Type B pancreatic cell (in vitro differentiated cells): ENCODE measurements around the gene RAI14. TPM values are rescaled to one million over a fixed set of nuclear protein-coding genes. Genes with fewer than 3 reads are reported as not detected.
"Not testable (repeated sequence)": the region's sequence is repeated elsewhere in the genome, so short reads cannot be mapped to it uniquely, and the experiment has no call there.

ENCODE experiments used
- DNase-seq: peaks from one replicate; pipeline ENCODE4 v3.0.0; 2021; ENCODE audit warnings: mixed read lengths; ENCODE audit not compliant: unreplicated experiment; ENCODE audit errors: extremely low spot score
- H3K27ac Mint-ChIP-seq: 2 replicates; pipeline ENCODE4 v1.8.0; 2021; ENCODE audit warnings: mild to moderate bottlenecking, mixed read lengths
- H3K27me3 Mint-ChIP-seq: 2 replicates; pipeline ENCODE4 v1.8.0; 2021; ENCODE audit warnings: mixed read lengths
- H3K36me3 Mint-ChIP-seq: 2 replicates; pipeline ENCODE4 v1.8.0; 2021; ENCODE audit warnings: mixed read lengths
- H3K4me1 Mint-ChIP-seq: one replicate; pipeline ENCODE4 v1.8.0; 2021; ENCODE audit warnings: mixed read lengths; ENCODE audit not compliant: unreplicated experiment
- H3K4me3 Mint-ChIP-seq: 2 replicates; pipeline ENCODE4 v1.8.0; 2021; ENCODE audit warnings: mild to moderate bottlenecking, mixed read lengths
- H3K9me3 Mint-ChIP-seq: 2 replicates; pipeline ENCODE4 v1.8.0; 2021; ENCODE audit warnings: mixed read lengths
- total RNA-seq: library from RNA; stranded (reverse); gene quantifications from 2 replicates; pipeline ENCODE4 v1.2.1, GENCODE V29; 2021; ENCODE audit warnings: low replicate concordance
- TF ChIP-seq, protein P1 (sequence below): fragments of 200-600 bp; sonication (generic); conservative IDR thresholded peaks from 2 replicates; pipeline ENCODE4 v1.5.0; 2021; ENCODE audit warnings: antibody characterized with exemption, mild to moderate bottlenecking

The RAI14 gene
- total RNA-seq, 1 donor from 2014 or later: 102 TPM

GRCh38 chr5:34718516-34718915 lies 62.4 kb downstream of the RAI14 start:
- TF ChIP-seq, protein P1, sequence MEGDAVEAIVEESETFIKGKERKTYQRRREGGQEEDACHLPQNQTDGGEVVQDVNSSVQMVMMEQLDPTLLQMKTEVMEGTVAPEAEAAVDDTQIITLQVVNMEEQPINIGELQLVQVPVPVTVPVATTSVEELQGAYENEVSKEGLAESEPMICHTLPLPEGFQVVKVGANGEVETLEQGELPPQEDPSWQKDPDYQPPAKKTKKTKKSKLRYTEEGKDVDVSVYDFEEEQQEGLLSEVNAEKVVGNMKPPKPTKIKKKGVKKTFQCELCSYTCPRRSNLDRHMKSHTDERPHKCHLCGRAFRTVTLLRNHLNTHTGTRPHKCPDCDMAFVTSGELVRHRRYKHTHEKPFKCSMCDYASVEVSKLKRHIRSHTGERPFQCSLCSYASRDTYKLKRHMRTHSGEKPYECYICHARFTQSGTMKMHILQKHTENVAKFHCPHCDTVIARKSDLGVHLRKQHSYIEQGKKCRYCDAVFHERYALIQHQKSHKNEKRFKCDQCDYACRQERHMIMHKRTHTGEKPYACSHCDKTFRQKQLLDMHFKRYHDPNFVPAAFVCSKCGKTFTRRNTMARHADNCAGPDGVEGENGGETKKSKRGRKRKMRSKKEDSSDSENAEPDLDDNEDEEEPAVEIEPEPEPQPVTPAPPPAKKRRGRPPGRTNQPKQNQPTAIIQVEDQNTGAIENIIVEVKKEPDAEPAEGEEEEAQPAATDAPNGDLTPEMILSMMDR: no peak
- Mint-ChIP-seq H3K36me3 (peaks cover 34% of the 10 kb centered on the region), H3K9me3 (no peaks in the 10 kb centered on the region), H3K27me3 (no peaks in the 10 kb centered on the region), H3K4me3 (no peak overlapping the region), H3K4me1 (peaks cover 27% of the 10 kb centered on the region), H3K27ac (no peak overlapping the region)
- DNase-seq: no peak

DNA sequence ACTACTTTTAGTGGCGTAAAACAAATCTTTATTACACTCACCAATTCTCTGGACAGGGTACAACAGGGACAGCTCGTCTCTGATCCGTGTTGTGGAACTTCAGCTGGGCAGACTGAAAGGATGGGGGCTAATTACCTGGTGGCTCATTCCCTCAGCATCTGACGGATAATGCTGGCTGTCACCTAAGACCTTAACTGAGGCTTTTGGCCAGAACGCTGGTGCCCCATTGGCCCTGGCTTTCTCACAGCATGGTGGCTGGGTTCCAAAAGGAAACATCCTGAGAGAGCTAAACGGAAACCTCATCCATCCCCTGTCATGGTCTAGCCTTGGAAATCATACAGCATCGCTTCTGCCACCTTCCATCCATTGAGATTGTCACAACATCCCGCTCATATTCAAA lies 62.9 kb downstream of the RAI14 start:
- peaks cover 27% of the 10 kb centered on the region for H3K4me1 Mint-ChIP-seq

DNA sequence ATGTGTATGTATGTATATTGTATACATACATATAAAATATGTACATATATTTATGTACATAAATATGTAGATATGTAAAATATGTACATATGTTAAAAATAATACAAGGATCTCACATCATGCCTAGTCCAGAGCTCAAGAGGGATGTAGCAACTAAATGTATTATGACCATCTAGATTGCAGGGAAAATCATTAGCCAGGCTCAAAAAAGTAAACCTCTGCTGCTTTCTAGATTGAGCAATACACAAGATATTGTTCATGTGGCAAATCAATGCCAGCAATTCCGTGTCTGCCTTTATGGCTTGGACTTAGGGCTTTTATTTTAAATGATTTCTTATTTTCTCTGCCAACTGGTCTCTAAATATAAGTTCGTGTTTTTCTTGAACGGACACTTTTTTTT lies 65.2 kb downstream of the RAI14 start:
- H3K4me1 Mint-ChIP-seq: peaks cover 17% of the 10 kb centered on the region
- DNase-seq: no peak
- no peaks in the 10 kb centered on the region for H3K27me3 Mint-ChIP-seq
- TF ChIP-seq, protein P1: no peak
- peak overlapping the region; percentile 1 for H3K27ac Mint-ChIP-seq
- no peaks in the 10 kb centered on the region for H3K9me3 Mint-ChIP-seq
- H3K36me3 Mint-ChIP-seq: peaks cover 33% of the 10 kb centered on the region
- no peak overlapping the region for H3K4me3 Mint-ChIP-seq

More for the DNA sequence above, 62.9 kb downstream of the RAI14 start:
- DNase-seq: no peak
- Mint-ChIP-seq H3K27ac (no peak overlapping the region), H3K9me3 (no peaks in the 10 kb centered on the region), H3K27me3 (no peaks in the 10 kb centered on the region), H3K36me3 (peaks cover 35% of the 10 kb centered on the region), H3K4me3 (no peak overlapping the region)
- TF ChIP-seq, protein P1: no peak

DNA sequence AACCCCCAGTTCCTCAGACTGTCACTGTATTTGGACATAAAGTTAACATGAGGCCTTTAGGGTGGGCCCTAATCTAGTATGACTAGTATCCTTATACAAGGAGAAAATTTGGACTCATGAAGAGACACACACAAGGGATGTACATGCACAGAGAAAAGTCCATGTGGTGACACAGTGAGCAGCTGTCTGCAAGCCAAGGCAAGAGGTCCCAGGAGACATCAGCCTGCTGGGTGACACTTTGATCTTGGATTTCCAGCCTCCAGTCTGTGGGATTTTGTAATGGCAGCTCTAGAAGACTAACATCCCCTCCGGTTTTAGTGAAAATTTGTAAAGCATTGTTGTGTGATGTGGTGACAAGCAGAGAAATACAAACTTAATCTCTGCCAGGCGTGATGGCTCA lies 66.1 kb downstream of the RAI14 start:
- H3K36me3 Mint-ChIP-seq: peaks cover 39% of the 10 kb centered on the region
- TF ChIP-seq, protein P1: no peak
- peaks cover 6% of the 10 kb centered on the region for H3K9me3 Mint-ChIP-seq
- no peak overlapping the region for H3K27ac Mint-ChIP-seq
- H3K27me3 Mint-ChIP-seq: no peaks in the 10 kb centered on the region
- H3K4me3 Mint-ChIP-seq: no peak overlapping the region
- DNase-seq: no peak
- peaks cover 16% of the 10 kb centered on the region for H3K4me1 Mint-ChIP-seq

- no peak overlapping the region for H3K4me3 Mint-ChIP-seq
- H3K4me1 Mint-ChIP-seq: no peaks in the 10 kb centered on the region
- DNase-seq: no peak
- TF ChIP-seq, protein P1: no peak
- H3K36me3 Mint-ChIP-seq: peaks cover 39% of the 10 kb centered on the region
- no peaks in the 10 kb centered on the region for H3K27me3 Mint-ChIP-seq
- H3K27ac Mint-ChIP-seq: no peak overlapping the region
- peaks cover 7% of the 10 kb centered on the region for H3K9me3 Mint-ChIP-seq
Observed at GRCh38 chr5:34724741-34725140, 68.6 kb downstream of the RAI14 start.

DNA sequence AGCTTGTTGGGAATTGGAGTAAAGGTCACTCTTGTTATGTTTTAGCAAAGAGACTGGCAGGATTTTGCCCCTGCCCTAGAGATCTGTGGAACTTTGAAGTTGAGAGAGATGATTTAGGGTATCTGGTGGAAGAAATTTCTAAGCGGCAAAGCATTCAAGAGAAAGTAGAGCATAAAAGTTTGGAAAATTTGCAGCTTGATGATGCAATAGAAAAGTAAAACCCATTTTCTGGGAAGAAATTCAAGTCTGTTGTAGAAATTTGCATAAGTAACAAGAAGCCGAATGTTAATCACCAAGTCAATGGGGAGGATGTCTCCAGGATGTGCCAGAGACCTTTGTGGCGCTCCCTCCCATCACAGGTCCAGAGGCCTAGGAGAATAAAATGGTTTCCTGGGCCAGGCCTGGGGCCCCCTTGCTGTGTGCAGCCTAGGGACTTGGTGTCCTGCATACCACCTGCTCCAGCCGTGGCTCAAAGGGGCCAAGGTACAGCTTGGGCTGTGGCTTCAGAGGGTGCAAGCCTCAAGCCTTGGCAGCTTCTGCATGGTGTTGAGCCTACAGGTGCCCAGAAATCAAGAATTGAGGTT lies 71.1 kb downstream of the RAI14 start:
- not testable (repeated sequence) for DNase-seq, H3K4me1 Mint-ChIP-seq, H3K27me3 Mint-ChIP-seq, H3K27ac Mint-ChIP-seq, H3K9me3 Mint-ChIP-seq, H3K4me3 Mint-ChIP-seq
- H3K36me3 Mint-ChIP-seq: peaks cover 37% of the 10 kb centered on the region
